H1 (cell line): ENCODE data around the gene PECR. TPM values are rescaled to one million over a fixed set of nuclear protein-coding genes. Genes with fewer than 3 reads are reported as not detected.

ENCODE experiments used
- CTCF ChIA-PET: fragments of 300-600 bp; sonication (Branson Sonifier 250); formaldehyde crosslinking; loops from one replicate; lab custom pipeline; 2021; ENCODE audit not compliant: partially characterized antibody; lab: Charles Lee
- POLR2A ChIA-PET: fragments of 300-600 bp; sonication (Branson Sonifier 250); formaldehyde crosslinking; loops from one replicate; lab custom pipeline; 2021; ENCODE audit warnings: inconsistent platforms; ENCODE audit not compliant: partially characterized antibody; lab: Charles Lee
- DNase-seq, 2 experiments: peaks; one replicate each; pipeline versions ENCODE4 v3.0.0 to v3.0.0-alpha.2; 2010 to 2022; ENCODE audit warnings: low spot score in 2 of 2, low read depth in 1 of 2, mixed read lengths in 1 of 2
- FAIRE-seq: peaks from 2 replicates; lab custom pipeline; 2011; peaks lifted over from hg19 to GRCh38; lab: Jason Lieb, UNC
- H2AFZ ChIP-seq: 2 replicates; pipeline ENCODE4 v1.8.1; 2012; ENCODE audit warnings: low read length, inconsistent platforms
- H2AK5ac ChIP-seq: 2 replicates; pipeline ENCODE4 v1.6.1; 2013; ENCODE audit warnings: low read depth, low read length
- H2BK120ac ChIP-seq: replicated peaks from 2 replicates; pipeline ENCODE3; 2013; ENCODE audit warnings: low read depth, low read length, inconsistent platforms
- H2BK12ac ChIP-seq: 2 replicates; pipeline ENCODE4 v1.6.1; 2013; ENCODE audit warnings: low read depth, low read length
- H2BK15ac ChIP-seq: 2 replicates; pipeline ENCODE4 v1.6.1; 2013; ENCODE audit warnings: low read length
- H2BK20ac ChIP-seq: 2 replicates; pipeline ENCODE4 v1.6.1; 2013; ENCODE audit warnings: low read length
- H2BK5ac ChIP-seq: 2 replicates; pipeline ENCODE4 v1.6.1; 2013; ENCODE audit warnings: low read depth, low read length
- H3K14ac ChIP-seq: 2 replicates; pipeline ENCODE4 v1.6.1; 2013; ENCODE audit warnings: inconsistent platforms; ENCODE audit not compliant: insufficient read length
- H3K18ac ChIP-seq: 2 replicates; pipeline ENCODE4 v1.6.1; 2013; ENCODE audit warnings: low read length; ENCODE audit errors: extremely low read depth
- H3K23ac ChIP-seq: 2 replicates; pipeline ENCODE4 v1.6.1; 2013; ENCODE audit warnings: inconsistent platforms; ENCODE audit not compliant: insufficient read length
- H3K23me2 ChIP-seq: 2 replicates; pipeline ENCODE4 v1.6.1; 2013; ENCODE audit warnings: low read depth, low read length
- H3K27ac ChIP-seq: 2 replicates; pipeline ENCODE4 v1.6.1; 2011; ENCODE audit warnings: low read depth, low read length, inconsistent platforms
- H3K27me3 ChIP-seq, 4 experiments: replicated peaks in 1 of 4; 1 replicate in 1 of 4; 2 replicates in 3 of 4; pipeline versions ENCODE4 v1.6.1 to v1.8.1; 2011 to 2013; ENCODE audit warnings: low read length in 3 of 4, mild to moderate bottlenecking in 3 of 4, inconsistent platforms in 2 of 4, mixed read lengths in 2 of 4, moderate library complexity in 1 of 4; ENCODE audit not compliant: control insufficient read depth in 3 of 4, insufficient read depth in 3 of 4; ENCODE audit errors: extremely low read depth in 1 of 4
- H3K36me3 ChIP-seq, 4 experiments: 2 replicates each; pipeline versions ENCODE4 v1.6.1 to v1.8.1; 2011 to 2013; ENCODE audit warnings: mild to moderate bottlenecking in 4 of 4, low read length in 3 of 4, moderate library complexity in 2 of 4, control low read depth in 1 of 4, inconsistent platforms in 1 of 4; ENCODE audit not compliant: insufficient read depth in 4 of 4, control insufficient read depth in 2 of 4
- H3K4ac ChIP-seq: replicated peaks from 2 replicates; pipeline ENCODE3; 2013; ENCODE audit warnings: low read length, low read depth, mixed read lengths, inconsistent platforms; ENCODE audit not compliant: insufficient read length
- H3K4me1 ChIP-seq, 4 experiments: replicated peaks in 1 of 4; 1 replicate in 1 of 4; 2 replicates in 3 of 4; pipeline versions ENCODE4 v1.6.1 to v1.8.1; 2011 to 2013; ENCODE audit warnings: low read length in 3 of 4, inconsistent platforms in 2 of 4, mixed read lengths in 1 of 4; ENCODE audit not compliant: insufficient read depth in 4 of 4, control insufficient read depth in 3 of 4
- H3K4me2 ChIP-seq, 2 experiments: 2 replicates each; pipeline versions ENCODE4 v1.6.1 to v1.8.1; 2011 to 2013; ENCODE audit warnings: low read depth in 2 of 2, low read length in 2 of 2, control low read depth in 1 of 2, inconsistent platforms in 1 of 2, mild to moderate bottlenecking in 1 of 2; ENCODE audit not compliant: insufficient read depth in 1 of 2
- H3K4me3 ChIP-seq, 4 experiments: fragments of 200-600, 300-600 bp in 1 of 4; sonication (generic), shearing (Covaris generic), sonication (Bioruptor Twin) in 1 of 4; 2 replicates each; pipeline versions ENCODE4 v1.5.1 to v1.8.1; 2011 to 2016; ENCODE audit warnings: low read length in 4 of 4, low read depth in 3 of 4, control low read depth in 2 of 4, inconsistent platforms in 2 of 4, mild to moderate bottlenecking in 2 of 4, mixed read lengths in 1 of 4, moderate library complexity in 1 of 4; ENCODE audit not compliant: insufficient read depth in 2 of 4; ENCODE audit errors: extremely low read depth in 1 of 4
- H3K56ac ChIP-seq: replicated peaks from 2 replicates; pipeline ENCODE3; 2013; ENCODE audit warnings: low read depth, mild to moderate bottlenecking, mixed read lengths, low read length, inconsistent platforms; ENCODE audit not compliant: insufficient read length
- H3K79me1 ChIP-seq: 2 replicates; pipeline ENCODE4 v1.6.1; 2013; ENCODE audit warnings: low read depth, low read length, control low read depth
- H3K79me2 ChIP-seq, 2 experiments: 2 replicates each; pipeline versions ENCODE4 v1.6.1 to v1.8.1; 2012 to 2013; ENCODE audit warnings: low read length in 2 of 2, mild to moderate bottlenecking in 2 of 2, inconsistent platforms in 1 of 2; ENCODE audit not compliant: insufficient read depth in 2 of 2, control insufficient read depth in 1 of 2
- H3K9ac ChIP-seq, 4 experiments: replicated peaks in 1 of 4; 1 replicate in 1 of 4; 2 replicates in 3 of 4; pipeline versions ENCODE4 v1.6.1 to v1.8.1; 2011 to 2013; ENCODE audit warnings: low read depth in 3 of 4, low read length in 3 of 4, control low read depth in 2 of 4, mild to moderate bottlenecking in 2 of 4, moderate library complexity in 2 of 4, inconsistent platforms in 1 of 4; ENCODE audit errors: extremely low read depth in 1 of 4
- H3K9me3 ChIP-seq, 2 experiments: 2 replicates each; pipeline versions ENCODE4 v1.6.1 to v1.8.1; 2012 to 2013; ENCODE audit warnings: mild to moderate bottlenecking in 2 of 2, moderate library complexity in 2 of 2, control low read depth in 1 of 2, inconsistent platforms in 1 of 2, low read depth in 1 of 2, low read length in 1 of 2, mixed read lengths in 1 of 2; ENCODE audit not compliant: insufficient read depth in 2 of 2
- H4K20me1 ChIP-seq, 2 experiments: replicated peaks in 1 of 2; 2 replicates each; pipeline versions ENCODE3 to v1.8.1; 2011 to 2013; ENCODE audit warnings: inconsistent platforms in 2 of 2, low read length in 2 of 2, mild to moderate bottlenecking in 1 of 2; ENCODE audit not compliant: insufficient read depth in 2 of 2, control insufficient read depth in 1 of 2
- H4K5ac ChIP-seq: 2 replicates; pipeline ENCODE4 v1.6.1; 2013; ENCODE audit warnings: low read length, low read depth, mixed read lengths, inconsistent platforms; ENCODE audit not compliant: insufficient read length
- H4K8ac ChIP-seq: 2 replicates; pipeline ENCODE4 v1.8.0; 2013; ENCODE audit warnings: mild to moderate bottlenecking, moderate library complexity, low read length, inconsistent platforms; ENCODE audit not compliant: insufficient read depth; ENCODE audit errors: extremely low read depth
- H4K91ac ChIP-seq: replicated peaks from 2 replicates; pipeline ENCODE3; 2013; ENCODE audit warnings: low read length, mixed read lengths, inconsistent platforms; ENCODE audit not compliant: insufficient read length
- ASH2L ChIP-seq: fragments of 200-600, 300-600 bp; sonication (generic); IDR thresholded peaks from one replicate; pipeline ENCODE4 v1.7.1; 2017; ENCODE audit warnings: low read length
- CBX5 ChIP-seq: fragments of 300-800, 300-1000 bp; sonication (generic); IDR thresholded peaks from 2 replicates; pipeline ENCODE4 v1.7.1; 2016; ENCODE audit warnings: antibody characterized with exemption, low read length, low read depth
- CBX8 ChIP-seq: fragments of 300-800, 300-1000 bp; sonication (generic); IDR thresholded peaks from 2 replicates; pipeline ENCODE4 v1.7.1; 2016; ENCODE audit warnings: low read depth, low read length, borderline replicate concordance
- POLR2A ChIP-seq, 2 experiments: IDR thresholded peaks; 1 replicate in 1 of 2; 2 replicates in 1 of 2; pipeline ENCODE4 v1.6.1; 2011; ENCODE audit warnings: low read depth in 2 of 2, low read length in 2 of 2, mild to moderate bottlenecking in 2 of 2; ENCODE audit errors: control extremely low read depth in 1 of 2
- RAD21 ChIP-seq, 2 experiments: IDR thresholded peaks in 1 of 2; conservative IDR thresholded peaks in 1 of 2; 2 replicates each; pipeline ENCODE4 v1.6.1; 2011; ENCODE audit warnings: low read depth in 2 of 2, low read length in 2 of 2, improper control_type of control experiment in 1 of 2, inconsistent platforms in 1 of 2, mild to moderate bottlenecking in 1 of 2, moderate library complexity in 1 of 2
- TAF1 ChIP-seq: IDR thresholded peaks from 2 replicates; pipeline ENCODE4 v1.6.1; 2011; ENCODE audit warnings: mild to moderate bottlenecking, low read depth, low read length
- TBP ChIP-seq: IDR thresholded peaks from 2 replicates; pipeline ENCODE4 v1.6.1; 2011; ENCODE audit warnings: low read depth, low read length, improper control_type of control experiment
- ZNF274 ChIP-seq: IDR thresholded peaks from 2 replicates; pipeline ENCODE4 v1.7.0; 2012; ENCODE audit warnings: low read length, borderline replicate concordance; ENCODE audit errors: extremely low read depth
- WGBS, 2 experiments: shearing (Covaris generic) in 1 of 2; methylation state at CpG; one replicate each; pipeline versions ENCODE4 v1.1.6 to v1.1.7; 2013 to 2015; ENCODE audit warnings: low lambda C conversion rate in 2 of 2, mixed read lengths in 2 of 2, inconsistent platforms in 1 of 2, low coverage in 1 of 2, missing lambda C conversion rate in 1 of 2; ENCODE audit not compliant: insufficient replicate concordance in 2 of 2, insufficient coverage in 1 of 2, insufficient read length in 1 of 2; ENCODE audit errors: extremely low coverage in 1 of 2, missing lambda C conversion rate in 1 of 2; 5-methylcytosine and 5-hydroxymethylcytosine counted together
- polyA plus RNA-seq, 7 experiments: library from polyadenylated mRNA; depleted of rRNA in 3 of 7; stranded (reverse) in 5 of 7; unstranded in 2 of 7; fragments of >200 nt in 5 of 7; fragments of 200-250 nt in 2 of 7; gene quantifications; 1 replicate in 5 of 7; 2 replicates in 1 of 7; 4 replicates in 1 of 7; pipeline versions ENCODE4 v1.2.1 to v1.2.3, GENCODE V29; 2011 to 2013; ENCODE audit warnings: missing spikeins in 2 of 7, mixed read lengths in 2 of 7
- total RNA-seq: library from RNA; stranded (reverse); fragmentation: NEBNext Ultra II Directional; extraction: Animal tissue kit (Norgen Biotek cat#: 25700); gene quantifications from 2 replicates; pipeline ENCODE4 v1.2.1, GENCODE V29; 2021

Gene PECR
- total and polyA plus RNA-seq, 2 of the 8 experiments (the other 6 are each of a cell fraction or from before 2014, with no cell fraction given) = 15.9 to 19.2 TPM

DNA sequence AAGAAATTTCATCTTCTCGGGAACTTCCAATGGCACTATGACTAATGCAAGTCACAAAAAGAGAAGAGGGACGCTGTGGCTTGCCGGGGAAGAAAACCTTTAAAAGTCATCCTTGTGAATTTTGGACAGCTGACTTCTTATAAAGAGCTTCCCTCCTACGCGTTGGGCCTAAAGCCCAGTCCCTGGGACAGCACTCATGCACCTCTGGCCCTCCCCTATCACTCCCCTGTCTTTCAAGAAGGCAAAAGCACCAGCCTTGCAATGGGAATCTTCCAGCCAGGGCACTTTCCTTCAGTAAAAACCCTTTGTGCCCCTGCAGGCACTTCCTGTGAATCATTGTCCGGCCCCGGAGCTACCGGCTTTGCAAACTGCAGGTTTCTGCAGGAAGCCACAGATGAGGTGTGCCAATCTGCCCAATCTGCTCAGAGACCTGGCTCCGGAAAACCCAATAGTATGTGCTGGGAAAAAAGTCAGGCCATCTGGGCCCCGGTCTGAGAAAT lies 75.4 kb downstream of the PECR start:
- Histone ChIP-seq H4K20me1 (peaks cover 0 to 5% of the 10 kb centered on the region in 2 experiments), H3K36me3 (no peaks in the 10 kb centered on the region), H2BK15ac (no peak overlapping the region), H3K14ac (no peak overlapping the region), H2BK5ac (peak overlapping the region; percentile 30; the same call in 1 of the 2 replicates), H4K91ac (no peak overlapping the region), H3K4me1 (peaks cover 7 to 28% (median 13%) of the 10 kb centered on the region in 4 experiments), H2BK12ac (no peak overlapping the region), H3K27me3 (no peaks in the 10 kb centered on the region), H2AK5ac (no peak overlapping the region), H4K5ac (no peak overlapping the region), H2AFZ (no peak overlapping the region), H3K4me2 (peak overlapping the region; percentile 5 to 19; a peak in 3 of 4 replicates), H3K27ac (no peak overlapping the region; the same call in 1 of the 2 replicates), H3K23ac (no peak overlapping the region), H3K79me1 (peaks cover 7% of the 10 kb centered on the region), H3K9ac (no peak overlapping the region), H3K4ac (no peak overlapping the region), H3K79me2 (peaks cover 0 to 73% of the 10 kb centered on the region in 2 experiments; a peak in 3 of 4 replicates), H3K9me3 (no peaks in the 10 kb centered on the region), H3K56ac (no peak overlapping the region), H2BK120ac (no peak overlapping the region), H2BK20ac (no peak overlapping the region), H3K18ac (no peak overlapping the region)
- CTCF ChIA-PET = interaction anchor here (0.9 to 3.0 kb wide), 10 partner anchors 8 to 108 kb away, joined by 3 to 14 read pairs (median 5); no protein-coding TSS in a partner anchor
- POLR2A ChIA-PET = interaction anchor here (0.6 to 2.5 kb wide), 4 partner anchors 10 to 673 kb away, joined by 3 to 7 read pairs (median 4); no protein-coding TSS in a partner anchor
- TF ChIP-seq POLR2A (IDR thresholded peaks at IDR 0.05; ENCODE audit: control extremely low read depth in 1 of 2, low read depth in 2 of 2, low read length in 2 of 2) = 0 out of 3 replicates have a peak, but pooled peaks of 1 of the 2 experiments have one; percentile 19
- 0 out of 4 replicates have a peak, but pooled peaks of 1 of the 2 experiments have one; percentile 4 for TF ChIP-seq RAD21 (IDR thresholded peaks at IDR 0.05 in 1 of 2, conservative IDR thresholded peaks at IDR 0.05 in 1 of 2; ENCODE audit: low read depth in 2 of 2, low read length in 2 of 2)
- no peak for TF ChIP-seq CBX5
- no peak for TF ChIP-seq CBX8
- no peak for TF ChIP-seq TBP
- 0 out of 2 replicates have a peak, but pooled peaks have one; percentile 61 for TF ChIP-seq TAF1
- TF ChIP-seq ZNF274 = no peak
- peak; percentile 36 for TF ChIP-seq ASH2L
- TF ChIP-seq, all 59 proteins: peak for 4
- Histone ChIP-seq H3K4me3 (no peak overlapping the region), H4K8ac (no peak overlapping the region), H3K23me2 (no peaks in the 10 kb centered on the region)
- FAIRE-seq (no peak), DNase-seq (peak; percentile 39 to 73)
- WGBS, 2 experiments = 53% methylated on average over 10 of the region's 10 CpGs; no CpG with 5 or more reads in 1 of the 2 experiments
